ENCODE results near the gene CDC5L.

The CDC5L gene

DNA sequence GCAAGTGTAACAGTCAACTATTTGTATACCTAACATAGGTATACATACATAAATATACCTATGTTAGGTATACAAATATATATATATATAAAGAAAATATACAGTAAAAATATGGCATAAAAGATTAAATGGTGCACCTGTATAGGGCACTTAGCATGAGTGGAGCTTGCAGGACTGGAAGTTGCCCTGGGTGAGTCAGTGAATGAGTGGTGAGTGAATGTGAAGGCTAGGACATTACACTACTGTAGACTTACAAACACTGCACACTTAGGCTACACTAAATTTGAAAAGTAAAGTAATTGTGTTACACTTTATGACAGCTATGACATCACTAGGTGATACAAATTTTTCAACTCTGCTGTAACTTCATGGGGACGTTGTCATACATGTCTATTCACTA lies 65.6 kb downstream of the CDC5L start:
- no peak for DNase-seq (ENCODE audit: low read depth)

DNA sequence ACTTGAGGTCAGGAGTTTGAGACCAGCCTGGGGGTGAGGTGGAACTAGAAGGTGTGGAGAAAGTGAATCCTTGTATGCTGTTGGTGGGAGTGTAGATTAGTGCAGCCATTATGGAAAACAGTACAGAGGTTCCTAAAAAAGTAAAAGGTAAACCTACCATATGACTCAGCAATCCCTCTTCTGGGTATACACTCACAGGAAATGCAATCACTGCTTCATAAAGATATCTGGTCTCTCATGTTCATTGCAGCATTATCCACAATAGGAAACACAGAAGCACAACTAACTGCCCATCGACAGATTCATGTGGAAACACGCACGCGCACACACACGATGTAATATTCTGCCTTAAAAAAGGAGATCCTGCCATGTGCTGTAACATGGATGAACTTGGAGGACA lies 66.7 kb downstream of the CDC5L start:
- no peak for DNase-seq (ENCODE audit: low read depth)

DNA sequence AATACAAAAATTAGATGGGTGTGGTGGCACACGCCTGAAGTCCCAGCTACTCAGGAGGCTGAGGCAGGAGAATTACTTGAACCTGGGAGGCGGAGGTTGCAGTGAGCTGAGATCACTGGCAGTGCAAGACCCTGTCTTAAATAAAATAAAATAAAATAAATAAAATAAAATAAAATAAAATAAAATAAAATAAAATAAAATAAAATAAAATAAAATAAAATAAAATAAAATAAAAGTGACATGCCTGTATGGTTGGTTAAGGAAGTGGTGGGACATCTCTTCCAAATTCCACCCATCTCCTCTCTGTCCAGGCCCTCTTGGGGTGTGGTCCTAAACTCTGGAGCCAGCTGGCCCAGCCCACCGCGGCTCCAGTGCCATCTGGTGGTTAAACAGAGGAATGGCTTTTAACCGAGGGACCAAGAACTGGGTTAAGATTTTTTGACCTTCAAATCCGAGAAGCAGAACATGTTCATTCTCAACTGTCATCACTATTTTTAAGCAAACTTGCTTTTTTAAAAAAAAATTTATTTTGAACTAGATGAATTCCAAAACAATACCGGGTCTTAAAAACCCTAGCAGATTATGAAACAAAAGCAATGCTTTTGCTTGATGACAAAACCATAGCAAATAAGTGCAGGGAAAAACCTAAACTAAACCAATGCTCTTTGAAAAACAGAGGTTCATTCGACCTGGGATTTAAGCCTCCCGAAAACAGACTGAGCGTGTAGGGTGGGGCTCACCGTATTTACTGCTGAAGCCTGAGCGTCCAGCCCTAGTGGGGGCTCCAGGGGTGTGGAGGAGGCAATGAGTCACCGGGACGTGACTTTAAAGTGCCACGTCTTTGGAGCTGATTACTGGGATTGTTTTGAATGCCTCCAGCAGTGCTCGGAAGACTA lies 68.8 kb downstream of the CDC5L start:
- DNase-seq (ENCODE audit: low read depth), result no peak

DNA sequence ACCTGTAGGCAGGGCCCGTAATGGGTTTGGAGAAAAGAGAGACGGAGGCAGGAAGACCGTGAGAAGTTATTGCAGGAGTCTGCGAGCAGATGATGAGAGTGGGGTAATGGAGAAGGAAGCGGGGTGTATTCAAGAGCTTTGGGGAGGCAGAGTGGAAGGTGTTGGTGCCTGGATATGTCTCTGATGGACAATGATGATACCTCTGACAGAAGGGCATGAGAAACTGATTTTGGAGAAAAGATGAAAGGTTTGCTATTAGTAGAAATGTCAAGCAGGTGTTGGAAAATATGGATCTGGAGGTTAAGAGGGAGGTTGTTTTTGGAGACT lies 69.4 kb downstream of the CDC5L start:
- DNase-seq (ENCODE audit: low read depth), result no peak

DNA sequence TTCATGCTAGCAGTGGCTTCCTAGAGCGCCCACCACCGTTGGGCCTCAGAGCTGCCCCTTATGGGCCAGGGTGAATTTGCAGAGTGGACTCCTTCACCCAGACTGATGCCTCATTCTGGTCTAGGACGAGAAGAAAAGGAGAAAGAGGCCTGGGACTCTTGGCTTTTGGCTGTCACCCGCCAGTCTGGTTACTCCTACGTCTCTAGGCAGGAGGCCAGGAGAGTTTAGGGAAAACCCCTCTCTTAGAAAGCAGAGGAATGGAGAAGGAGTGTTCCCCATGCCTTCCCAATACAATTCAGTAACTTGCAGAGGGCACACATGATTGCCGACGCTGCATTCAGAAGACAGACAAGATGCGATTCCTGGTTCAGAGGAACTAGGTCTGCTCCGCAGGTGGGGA lies 70.1 kb downstream of the CDC5L start:
- no peak for DNase-seq (ENCODE audit: low read depth)

DNA sequence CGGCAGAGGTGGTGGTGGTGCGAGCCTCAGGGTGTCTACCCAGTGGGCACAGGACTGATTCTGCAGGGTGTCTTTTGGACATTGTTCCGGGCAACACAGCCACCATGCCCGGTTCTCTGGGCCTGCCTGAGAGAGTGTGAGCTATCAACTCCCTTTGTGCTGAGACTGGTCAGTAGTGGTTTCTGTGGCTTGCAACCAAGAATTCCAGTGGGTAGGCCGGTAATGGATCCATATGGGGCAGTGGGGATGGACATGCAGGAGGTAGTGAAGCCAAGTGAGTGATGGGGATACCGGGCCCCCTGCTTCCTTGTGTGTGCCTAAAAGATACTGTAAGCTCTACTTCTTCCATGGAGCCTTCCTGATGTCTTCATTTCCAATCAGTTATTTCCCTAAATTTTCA lies 71.0 kb downstream of the CDC5L start:
- no peak for DNase-seq (ENCODE audit: low read depth)

DNA sequence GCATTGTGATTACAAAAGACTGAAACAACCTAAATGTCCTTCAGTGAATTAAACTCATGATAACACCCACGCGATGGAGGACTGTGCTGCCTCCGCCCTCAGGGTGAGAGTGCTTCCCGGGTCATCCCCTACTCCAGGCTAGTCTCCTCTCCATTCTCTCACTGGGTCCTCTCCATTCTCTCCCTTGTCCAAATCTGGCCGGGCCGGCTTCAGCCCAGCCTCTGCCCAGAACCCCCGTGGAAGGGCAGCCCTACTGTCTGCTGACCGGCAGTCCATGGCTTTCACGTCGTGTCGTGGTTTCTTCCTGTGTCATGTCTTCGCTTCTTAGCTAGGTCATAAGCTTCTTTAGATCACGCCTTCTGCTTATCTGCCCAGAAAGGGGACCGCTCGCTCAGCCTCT lies 74.8 kb downstream of the CDC5L start:
- DNase-seq (ENCODE audit: low read depth), result no peak

DNA sequence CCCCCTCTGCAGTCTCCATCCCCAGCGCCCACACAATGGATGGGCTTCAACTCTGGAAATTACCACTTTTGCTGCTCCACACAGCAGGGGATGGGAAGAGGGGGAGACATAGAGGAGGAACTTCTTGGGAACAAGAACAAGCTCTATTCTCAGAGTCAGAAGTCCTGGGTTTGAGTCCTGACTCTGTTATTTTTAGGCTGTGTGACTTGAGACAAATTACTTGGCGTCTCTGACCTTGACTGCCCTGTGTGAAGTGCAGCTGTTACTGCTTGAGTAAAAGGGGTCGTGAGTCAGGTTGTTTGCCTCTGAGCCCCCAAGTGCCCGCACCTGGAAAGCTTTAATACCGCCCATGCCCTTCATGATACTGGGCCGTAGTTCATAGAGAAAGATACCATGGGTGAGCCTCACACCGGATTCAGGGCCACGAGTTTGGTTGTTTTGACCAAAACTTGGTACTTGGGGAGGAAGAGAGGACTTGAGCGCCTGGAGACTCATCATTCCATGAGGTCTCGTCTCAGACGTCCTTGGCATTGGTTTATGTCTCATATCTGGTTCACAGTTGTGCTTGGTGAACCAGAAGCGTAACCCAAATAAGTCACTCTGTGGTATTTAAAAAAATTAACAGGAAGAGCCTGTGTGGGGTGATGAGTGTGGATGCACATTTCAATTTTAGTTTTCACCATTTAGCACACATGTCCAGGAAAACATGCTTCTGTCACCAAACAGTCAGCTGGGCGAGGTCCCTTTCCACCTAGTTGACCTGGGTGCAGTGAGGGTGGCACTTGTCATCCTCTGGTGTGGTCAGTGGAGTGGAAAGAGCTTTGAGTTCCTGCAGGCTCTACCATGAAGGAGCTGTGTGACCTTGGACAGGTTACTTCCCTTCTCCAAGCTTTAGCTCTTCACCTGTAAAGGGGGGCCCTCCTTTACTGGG lies 75.6 kb downstream of the CDC5L start:
- DNase-seq (ENCODE audit: low read depth), result no peak

DNA sequence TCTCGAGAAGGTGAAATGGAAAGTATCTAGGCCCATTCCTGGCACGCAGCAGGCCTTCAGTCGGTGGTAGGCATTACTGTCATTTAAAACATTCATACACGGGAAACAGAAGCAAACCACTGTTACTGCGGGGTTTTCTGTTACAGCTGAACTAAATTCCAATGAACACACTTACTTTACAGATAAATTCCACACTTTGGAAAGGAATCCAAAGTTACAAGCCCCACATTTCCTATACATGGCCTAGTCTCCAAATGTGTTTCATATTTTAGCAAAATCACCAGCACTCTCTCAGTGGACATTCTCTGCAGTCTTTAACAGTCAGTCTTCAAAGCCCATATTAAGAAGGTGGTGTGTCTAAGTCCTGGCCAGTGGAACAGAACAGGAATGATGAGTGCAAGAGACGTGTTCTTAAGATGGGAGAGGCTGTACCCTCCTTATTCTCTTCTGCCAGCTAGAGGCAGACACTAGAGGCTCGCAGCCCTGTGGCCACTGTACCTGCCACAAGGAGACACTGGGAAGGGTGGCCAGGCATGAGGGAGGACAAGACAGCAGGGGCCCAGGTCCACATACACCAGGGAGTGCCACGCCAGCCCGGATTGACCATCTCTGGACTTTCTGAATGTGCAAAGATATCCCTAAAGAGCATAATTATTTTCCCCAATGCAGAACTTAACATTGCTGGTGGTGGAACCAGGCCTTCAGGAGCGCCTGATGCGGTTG lies 76.4 kb downstream of the CDC5L start:
- DNase-seq (ENCODE audit: low read depth), result no peak

DNA sequence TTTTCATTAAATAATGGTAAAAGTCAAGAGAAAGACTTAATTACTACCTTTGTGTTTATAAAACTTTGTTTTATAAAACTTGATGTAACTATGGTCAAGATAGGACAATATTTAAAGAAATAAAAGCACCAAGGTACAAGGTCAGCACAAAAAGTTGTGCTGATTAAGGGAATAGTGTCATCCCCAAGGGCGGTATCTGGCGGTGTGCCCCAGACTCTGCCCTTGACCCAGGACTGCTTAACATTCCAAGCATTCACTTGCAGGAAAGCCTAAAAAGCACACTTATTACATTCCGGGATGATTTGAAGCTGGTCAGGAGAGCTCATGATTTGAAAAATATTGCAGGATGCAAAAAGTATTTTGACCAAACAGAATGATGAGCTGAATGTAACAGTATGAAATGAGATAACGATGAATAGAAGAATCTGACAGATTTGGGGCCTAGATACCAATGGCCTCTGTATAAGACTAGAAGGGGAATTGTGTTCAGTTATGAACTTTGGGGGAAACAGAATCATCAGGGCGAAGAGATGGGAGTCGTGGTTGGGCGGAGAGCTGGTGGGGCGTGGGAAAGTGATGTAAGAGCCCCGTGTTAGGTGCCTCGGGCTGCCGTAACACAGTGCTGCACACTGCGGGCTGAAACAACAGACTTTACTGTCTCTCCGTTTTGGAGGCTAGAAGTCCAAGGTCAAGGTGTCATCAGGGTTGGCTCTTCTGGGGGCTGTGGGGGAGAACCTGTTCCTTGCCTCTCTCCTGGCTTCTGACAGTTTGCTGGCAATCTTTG lies 77.2 kb downstream of the CDC5L start:
- no peak for DNase-seq (ENCODE audit: low read depth)

DNA sequence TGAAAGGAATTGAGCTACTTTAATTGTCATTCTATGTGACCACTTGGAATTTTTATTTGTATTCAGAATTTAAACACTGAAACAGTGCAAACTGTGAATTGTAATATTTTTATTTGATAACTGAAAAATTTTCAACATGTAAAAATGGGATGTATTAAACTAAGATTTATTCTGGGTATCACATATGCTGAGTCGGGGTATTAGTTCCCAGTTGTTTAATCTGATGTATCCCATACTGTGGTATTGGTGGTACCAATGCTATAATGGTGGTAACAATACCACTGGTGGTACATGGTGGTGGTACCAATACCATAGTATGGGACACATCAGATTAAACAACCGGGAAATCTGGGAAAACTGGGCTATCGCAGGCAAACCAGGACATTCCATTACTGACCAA lies 79.4 kb downstream of the CDC5L start:
- no peak for DNase-seq (ENCODE audit: low read depth)

DNA sequence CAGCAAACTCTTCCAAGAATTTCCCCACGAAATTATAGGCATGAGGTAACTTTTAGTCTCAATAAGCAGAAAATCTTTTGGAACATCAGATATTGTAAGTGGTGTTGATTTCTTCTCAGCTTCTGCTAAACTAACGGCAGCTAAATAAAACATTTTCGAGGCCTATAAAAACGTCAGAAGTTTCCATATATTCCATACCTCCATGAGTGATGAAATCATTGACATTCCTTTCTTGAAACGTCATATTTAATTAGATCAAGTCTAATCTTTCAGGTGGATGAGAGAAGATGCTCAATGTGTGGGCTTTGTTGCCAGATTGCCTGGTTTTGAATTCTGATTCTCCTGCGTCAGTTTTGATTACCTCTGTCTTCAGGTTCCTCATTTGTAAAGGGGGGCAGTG lies 81.3 kb downstream of the CDC5L start:
- no peak for DNase-seq (ENCODE audit: low read depth)

DNA sequence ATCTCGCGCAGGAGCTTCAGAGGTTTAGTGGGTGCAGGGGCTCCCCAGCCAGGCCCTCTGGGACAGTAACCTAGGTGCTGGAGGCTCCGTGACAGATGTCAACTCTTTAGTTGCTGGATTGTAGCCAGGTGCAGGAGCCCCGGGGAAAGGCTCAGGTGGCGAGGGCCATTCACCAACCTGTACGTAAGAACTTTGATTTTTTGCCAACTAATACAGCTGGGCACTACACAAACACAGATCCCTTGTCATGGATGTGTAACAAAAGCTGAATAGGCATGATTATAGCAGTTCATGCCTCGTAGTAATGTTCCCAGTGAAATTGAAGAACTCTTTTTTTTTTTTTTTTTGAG lies 82.6 kb downstream of the CDC5L start:
- DNase-seq (ENCODE audit: low read depth), result no peak

DNA sequence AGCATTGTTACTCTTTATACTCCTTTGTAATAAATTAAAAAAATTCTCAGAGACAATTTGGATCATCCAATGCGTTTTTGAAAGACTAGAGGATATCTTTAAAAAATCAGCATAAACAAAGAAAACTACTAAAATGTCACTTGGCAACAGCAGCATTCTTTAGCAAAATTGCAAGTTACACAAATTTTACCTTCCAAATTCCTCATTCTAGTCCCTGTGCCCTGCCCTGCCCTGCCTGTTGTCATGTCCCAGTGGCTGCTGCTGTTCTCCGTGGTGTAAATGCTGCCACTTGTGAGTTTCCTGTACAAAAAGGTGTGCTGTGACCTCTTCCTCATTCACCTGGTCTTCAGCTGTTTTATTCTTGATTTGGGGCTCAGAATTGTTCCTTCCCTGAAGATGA lies 83.2 kb downstream of the CDC5L start:
- no peak for DNase-seq (ENCODE audit: low read depth)

DNA sequence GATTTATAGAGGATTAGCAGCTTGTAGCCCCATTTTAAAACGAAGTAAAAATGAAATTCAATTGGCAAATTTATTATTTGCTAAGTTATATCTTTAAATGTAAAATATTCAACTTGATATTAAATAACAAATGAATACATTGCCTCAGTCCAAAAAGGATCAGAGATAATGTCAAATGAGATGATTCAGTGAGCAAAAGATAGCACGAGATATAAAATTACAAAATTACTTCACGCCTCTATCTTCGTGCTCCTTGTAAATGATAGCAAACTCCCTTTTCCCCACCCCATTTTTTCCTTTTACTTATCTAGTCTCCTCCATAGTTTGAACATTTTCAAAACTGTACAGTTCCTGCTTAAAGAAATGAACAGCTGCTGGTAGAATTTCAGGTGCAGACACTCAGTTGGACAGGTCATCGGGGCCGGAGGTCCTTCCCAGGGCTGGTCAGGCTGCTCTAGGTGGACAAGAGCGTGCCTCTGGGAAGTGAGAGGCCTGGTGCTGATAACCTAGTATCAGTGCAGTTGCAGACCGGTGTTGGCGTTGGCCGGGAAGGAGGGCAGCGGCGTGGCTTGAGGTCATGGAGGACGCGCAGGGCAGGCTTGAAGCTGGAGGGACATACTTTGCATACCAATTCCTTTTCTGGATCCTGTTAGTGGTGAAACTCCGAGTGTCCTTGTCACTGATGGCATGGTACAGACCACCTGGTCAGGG lies 83.9 kb downstream of the CDC5L start:
- no peak for DNase-seq (ENCODE audit: low read depth)

DNA sequence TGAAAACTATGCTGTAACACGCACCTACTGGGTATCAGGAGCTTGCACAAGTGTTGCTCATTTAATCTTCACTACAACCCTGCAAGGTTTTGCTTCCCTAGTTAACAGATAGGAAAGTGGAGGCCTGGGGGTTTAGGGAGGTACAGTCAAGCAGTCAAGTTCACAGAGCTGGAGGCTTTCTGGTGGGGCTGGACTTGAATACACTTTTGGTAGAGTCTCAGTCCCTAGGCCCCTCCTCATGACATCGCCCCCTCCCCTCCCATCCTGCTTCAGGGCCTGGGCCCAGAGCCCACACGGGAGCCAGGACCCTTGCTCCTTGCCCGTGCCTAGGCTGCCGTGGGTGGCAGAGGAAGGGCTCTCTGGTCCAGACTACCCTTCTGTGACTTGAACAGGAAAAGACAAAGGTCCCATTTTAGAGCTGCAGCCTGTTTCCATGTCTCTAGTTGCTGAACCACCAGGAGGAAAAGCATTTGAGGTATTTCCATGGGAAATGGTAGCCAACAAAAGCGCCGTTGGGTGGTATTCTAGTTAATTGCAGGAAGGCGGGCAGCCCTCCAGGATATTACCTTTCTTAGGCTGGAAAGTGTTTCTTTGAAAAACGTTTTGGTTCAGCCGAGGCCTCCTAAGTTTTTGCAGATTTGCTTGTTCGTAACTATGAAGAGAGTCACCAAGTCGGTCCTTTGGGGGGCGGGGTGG lies 84.9 kb downstream of the CDC5L start:
- DNase-seq (ENCODE audit: low read depth), result no peak

DNA sequence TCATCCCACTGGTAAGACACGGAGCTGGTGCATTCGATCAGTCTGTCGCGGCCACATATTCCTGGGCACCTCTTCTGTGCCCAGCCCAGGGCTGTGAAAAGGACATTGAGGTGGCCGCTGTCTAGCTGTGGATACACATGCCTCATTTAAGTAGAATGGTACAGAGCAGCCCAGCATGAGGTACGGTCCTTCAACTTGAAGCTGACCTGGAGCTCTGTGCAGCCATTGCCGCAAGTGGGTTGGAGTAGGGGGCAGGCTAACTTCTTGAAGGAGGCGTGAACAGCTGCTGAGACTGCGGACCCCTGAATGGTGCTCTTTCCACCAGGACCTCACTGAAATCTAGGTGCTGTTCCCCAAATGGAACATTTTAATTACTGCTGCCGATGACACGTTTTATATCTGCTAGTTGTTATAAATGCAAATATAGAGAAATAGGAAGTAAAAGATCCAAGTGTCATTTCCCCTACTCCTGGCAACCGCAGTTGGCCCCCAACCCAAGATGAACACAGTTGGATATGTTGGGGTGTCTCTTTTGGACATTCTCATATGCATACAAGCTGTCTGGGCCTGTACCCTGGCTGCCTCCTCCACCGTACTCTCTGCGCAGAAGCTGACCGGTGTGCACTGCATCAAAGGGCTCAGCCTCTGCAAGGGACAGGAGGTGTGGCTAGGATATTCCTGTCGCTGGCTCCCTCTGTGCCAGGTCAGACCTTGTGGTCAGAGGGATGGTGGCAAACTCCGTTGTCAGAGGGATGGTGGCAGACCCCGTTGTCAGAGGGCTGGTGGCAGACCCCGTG lies 86.1 kb downstream of the CDC5L start:
- no peak for DNase-seq (ENCODE audit: low read depth)

DNA sequence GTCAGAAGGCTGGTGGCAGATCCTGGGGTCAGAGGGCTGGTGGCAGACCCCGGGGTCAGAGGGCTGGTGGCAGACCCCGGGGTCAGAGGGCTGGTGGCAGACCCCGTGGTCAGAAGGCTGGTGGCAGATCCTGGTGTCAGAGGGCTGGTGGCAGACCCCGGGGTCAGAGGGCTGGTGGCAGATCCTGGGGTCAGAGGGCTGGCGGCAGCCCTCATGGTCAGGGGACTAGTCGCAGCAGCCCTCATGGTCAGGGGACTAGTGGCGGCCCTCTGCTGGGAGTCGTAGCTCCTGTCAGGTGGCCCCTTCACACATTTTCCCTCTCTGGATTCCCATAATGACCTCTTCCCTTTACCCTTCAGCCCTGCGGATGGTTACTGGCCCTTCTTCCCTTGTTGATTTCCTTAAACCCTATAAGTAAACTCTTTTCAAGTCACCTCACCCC lies 86.7 kb downstream of the CDC5L start:
- no peak for DNase-seq (ENCODE audit: low read depth)

DNA sequence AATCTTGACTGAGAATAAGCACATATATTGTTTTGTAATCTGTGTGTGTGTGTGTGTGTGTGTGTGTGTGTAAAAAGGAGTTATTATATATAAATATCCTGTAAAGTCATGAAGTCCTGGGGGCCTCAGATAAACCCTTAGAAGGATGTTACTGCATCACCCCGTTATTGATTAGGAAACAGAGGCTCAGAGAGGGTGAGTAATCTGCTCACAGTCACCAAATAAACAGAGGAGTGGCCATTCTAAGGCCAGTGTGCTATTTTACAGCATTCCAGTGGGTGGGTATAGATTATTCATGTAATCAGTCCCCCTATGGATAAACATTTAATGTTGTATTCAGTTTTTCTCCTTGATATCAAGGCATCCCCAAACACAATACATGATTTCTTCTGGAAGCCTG lies 87.1 kb downstream of the CDC5L start:
- DNase-seq (ENCODE audit: low read depth), result no peak

DNA sequence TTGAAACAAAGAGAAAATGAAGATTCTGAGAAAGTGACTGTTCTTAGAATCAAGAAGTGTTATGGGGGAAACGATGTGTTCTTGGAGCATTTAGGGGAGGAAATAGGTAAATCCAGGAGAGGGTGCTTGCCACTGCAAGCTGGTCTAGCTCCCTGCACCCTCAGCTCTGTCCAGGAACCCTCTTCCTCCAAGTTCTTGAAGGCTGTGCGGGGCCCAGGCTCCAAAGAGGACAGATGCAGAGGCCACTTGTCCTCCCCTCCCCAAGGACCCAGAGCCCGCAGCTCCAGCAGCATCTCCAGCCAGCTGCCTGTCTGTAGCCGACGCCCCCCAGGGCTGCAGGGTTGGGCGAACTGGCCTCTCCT lies 87.9 kb downstream of the CDC5L start:
- no peak for DNase-seq (ENCODE audit: low read depth)
